Endothelial cell of umbilical vein (primary cell): ENCODE measurements around the gene CARS1. TPM values are rescaled to one million over a fixed set of nuclear protein-coding genes. Genes with fewer than 3 reads are reported as not detected.

Source experiments
- BruUV-seq: library from RNA; stranded (reverse); fragments of 400-500 nt; replicated peaks from 2 replicates; lab custom pipeline; 2021; lab: Mats Ljungman, UMichigan
- CTCF ChIA-PET: fragments of 300-600, 350-600 bp; sonication (Branson Sonifier 250); formaldehyde crosslinking; loops from one replicate; lab custom pipeline; 2021; ENCODE audit warnings: antibody characterized with exemption, inconsistent platforms; lab: Charles Lee
- POLR2A ChIA-PET: fragments of 300-600, 350-600 bp; sonication (Branson Sonifier 250); formaldehyde crosslinking; loops from one replicate; lab custom pipeline; 2021; ENCODE audit warnings: antibody characterized with exemption, inconsistent platforms; lab: Charles Lee
- DNase-seq: peaks from one replicate; pipeline ENCODE4 v3.0.0-alpha.2; 2011; ENCODE audit warnings: low read depth, low spot score
- FAIRE-seq: peaks from 2 replicates; lab custom pipeline; 2011; peaks lifted over from hg19 to GRCh38; lab: Jason Lieb, UNC
- H2AFZ ChIP-seq: 2 replicates; pipeline ENCODE4 v1.6.0; 2012; ENCODE audit warnings: low read depth, low read length, control low read depth, inconsistent platforms
- H3K27ac ChIP-seq: 2 replicates; pipeline ENCODE4 v1.5.1; 2011; ENCODE audit warnings: low read depth, mild to moderate bottlenecking, control low read depth, low read length, moderate library complexity; ENCODE audit not compliant: insufficient read depth
- H3K27me3 ChIP-seq, 2 experiments: 2 replicates each; pipeline versions ENCODE4 v1.6.0 to v1.6.1; 2011; ENCODE audit warnings: low read length in 2 of 2, mixed read lengths in 1 of 2; ENCODE audit not compliant: control insufficient read depth in 2 of 2, insufficient read depth in 2 of 2
- H3K36me3 ChIP-seq, 2 experiments: 2 replicates in 1 of 2; 3 replicates in 1 of 2; pipeline ENCODE4 v1.5.1; 2011; ENCODE audit warnings: low read length in 2 of 2, mild to moderate bottlenecking in 1 of 2, moderate library complexity in 1 of 2; ENCODE audit not compliant: control insufficient read depth in 2 of 2, insufficient read depth in 2 of 2; ENCODE audit errors: extremely low read depth in 1 of 2
- H3K4me1 ChIP-seq: 3 replicates; pipeline ENCODE4 v1.5.1; 2011; ENCODE audit warnings: mild to moderate bottlenecking, low read length; ENCODE audit not compliant: control insufficient read depth, insufficient read depth; ENCODE audit errors: extremely low read depth
- H3K4me2 ChIP-seq: 2 replicates; pipeline ENCODE4 v1.6.1; 2011; ENCODE audit warnings: low read length, control low read depth, mixed read lengths; ENCODE audit not compliant: insufficient read depth
- H3K4me3 ChIP-seq, 3 experiments: fragments of 200-600 bp in 1 of 3; sonication (generic), shearing (Covaris generic) in 1 of 3; replicated peaks in 1 of 3; 2 replicates each; pipeline ENCODE4 v1.5.1; 2011 to 2016; ENCODE audit warnings: control low read depth in 3 of 3, low read length in 3 of 3, mild to moderate bottlenecking in 2 of 3, inconsistent platforms in 1 of 3, low read depth in 1 of 3, moderate library complexity in 1 of 3; ENCODE audit not compliant: insufficient read depth in 1 of 3
- H3K79me2 ChIP-seq: 2 replicates; pipeline ENCODE4 v1.6.0; 2012; ENCODE audit warnings: low read length, inconsistent platforms; ENCODE audit not compliant: control insufficient read depth, insufficient read depth
- H3K9ac ChIP-seq: replicated peaks from 2 replicates; pipeline ENCODE3; 2011; ENCODE audit warnings: low read length, control low read depth; ENCODE audit not compliant: insufficient read depth; ENCODE audit errors: extremely low read depth
- H3K9me1 ChIP-seq: replicated peaks from 3 replicates; pipeline ENCODE4 v1.6.0; 2011; ENCODE audit warnings: mild to moderate bottlenecking, low read length; ENCODE audit not compliant: control insufficient read depth, insufficient read depth; ENCODE audit errors: extremely low read depth
- H3K9me3 ChIP-seq: replicated peaks from 2 replicates; pipeline ENCODE4 v1.5.1; 2012; ENCODE audit warnings: low read length, inconsistent platforms; ENCODE audit not compliant: control insufficient read depth, insufficient read depth
- H4K20me1 ChIP-seq: replicated peaks from 2 replicates; pipeline ENCODE3; 2011; ENCODE audit warnings: mild to moderate bottlenecking, low read length; ENCODE audit not compliant: control insufficient read depth, insufficient read depth; ENCODE audit errors: extremely low read depth
- EZH2 ChIP-seq: IDR thresholded peaks from 2 replicates; pipeline ENCODE4 v1.6.1; 2012; ENCODE audit warnings: borderline replicate concordance, low read depth, mild to moderate bottlenecking, moderate library complexity, low read length, inconsistent platforms; ENCODE audit not compliant: severe bottlenecking
- FOS ChIP-seq: IDR thresholded peaks from 2 replicates; pipeline ENCODE4 v1.6.1; 2011; ENCODE audit warnings: mild to moderate bottlenecking, low read length, moderate library complexity, borderline replicate concordance; ENCODE audit not compliant: insufficient read depth
- GATA2 ChIP-seq: IDR thresholded peaks from 2 replicates; pipeline ENCODE4 v1.7.0; 2011; ENCODE audit warnings: low read depth, mild to moderate bottlenecking, moderate library complexity, mixed read lengths, low read length; ENCODE audit not compliant: insufficient read length, insufficient read depth
- JUN ChIP-seq: IDR thresholded peaks from 2 replicates; pipeline ENCODE4 v1.6.1; 2011; ENCODE audit warnings: borderline replicate concordance, low read depth; ENCODE audit not compliant: insufficient read length, insufficient read depth
- MYC ChIP-seq: IDR thresholded peaks from one replicate; pipeline ENCODE4 v1.6.1; 2011; ENCODE audit warnings: mild to moderate bottlenecking, low read depth, low read length
- POLR2A ChIP-seq: IDR thresholded peaks from 2 replicates; pipeline ENCODE4 v1.6.1; 2012; ENCODE audit warnings: low read depth, mild to moderate bottlenecking, control low read depth, low read length
- POLR2AphosphoS5 ChIP-seq: IDR thresholded peaks from 2 replicates; pipeline ENCODE4 v1.6.1; 2012; ENCODE audit warnings: low read depth, mild to moderate bottlenecking, control low read depth, low read length, moderate library complexity; ENCODE audit not compliant: insufficient read depth
- dilution Hi-C: fragments of 300-500 bp; cut with MboI; formaldehyde crosslinking; loops from one replicate; pipeline ENCODE4 v1.15.0; 2019; ENCODE audit warnings: low sequenced_read_pairs; ENCODE audit not compliant: extremely low pct_ligation_motif_present
- intact Hi-C: fragments of 100-400 bp; cut with micrococcal nuclease; formaldehyde crosslinking; loops from one replicate; pipeline ENCODE4 v1.10.0; 2022
- polyA plus RNA-seq, 4 experiments: library from polyadenylated mRNA; depleted of rRNA in 3 of 4; stranded (reverse) in 3 of 4; unstranded in 1 of 4; fragments of >200 nt; gene quantifications; 2 replicates each; pipeline versions ENCODE4 v1.2.1 to v1.2.3, GENCODE V29; 2011 to 2012; ENCODE audit warnings: missing spikeins in 1 of 4
- total RNA-seq: library from RNA; stranded (reverse); gene quantifications from 2 replicates; pipeline ENCODE4 v1.2.3, GENCODE V29; 2021
- TF ChIP-seq, protein P1 (sequence below): IDR thresholded peaks from 2 replicates; pipeline ENCODE4 v1.6.1; 2011; ENCODE audit not compliant: insufficient read depth, insufficient read length
- TF ChIP-seq, protein P2 (sequence below), 2 donors: IDR thresholded peaks; 1 replicate in 1 of 2; 2 replicates in 1 of 2; pipeline ENCODE4 v1.5.1; 2011; ENCODE audit warnings: low read length in 2 of 2, mild to moderate bottlenecking in 2 of 2, moderate library complexity in 2 of 2, control low read depth in 1 of 2, inconsistent platforms in 1 of 2, low read depth in 1 of 2; ENCODE audit not compliant: insufficient read depth in 1 of 2; ENCODE audit errors: extremely low read depth in 1 of 2

CARS1 gene
- total and polyA plus RNA-seq, 2 donors (not counting 3 experiments of a cell fraction or from before 2014, with no cell fraction given), result 43.5 to 66.2 TPM

DNA sequence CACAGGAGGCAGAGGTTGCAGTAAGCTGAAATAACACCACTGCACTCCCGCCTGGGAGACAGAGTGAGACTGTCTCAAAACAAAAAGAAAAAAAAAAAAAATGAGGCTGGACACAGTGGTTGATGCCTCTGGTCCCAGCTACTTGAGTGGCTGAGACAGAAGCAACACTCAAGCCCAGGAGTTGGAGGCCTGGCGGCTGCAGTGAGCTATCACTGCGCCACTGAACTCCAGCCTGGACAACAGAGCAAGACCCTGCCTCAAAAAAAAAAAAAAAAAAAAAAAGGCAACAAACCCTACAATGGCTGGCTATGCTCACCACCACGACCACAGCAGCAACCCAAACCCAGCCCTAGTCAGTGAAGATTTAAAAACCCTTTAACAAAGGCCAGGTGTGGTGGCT lies 73.3 kb downstream of the CARS1 start:
- CTCF ChIA-PET, result interaction anchor here (1.3 to 1.5 kb wide), 2 partner anchors 9 to 106 kb away, joined by 3 read pairs; no protein-coding TSS in a partner anchor
- H3K4me1 ChIP-seq, result peaks cover 12% of the 10 kb centered on the region
- TF ChIP-seq MYC (no peak), GATA2 (no peak), JUN (no peak), POLR2AphosphoS5 (no peak), POLR2A (no peak), FOS (no peak), EZH2 (no peak)
- TF ChIP-seq, protein P1, sequence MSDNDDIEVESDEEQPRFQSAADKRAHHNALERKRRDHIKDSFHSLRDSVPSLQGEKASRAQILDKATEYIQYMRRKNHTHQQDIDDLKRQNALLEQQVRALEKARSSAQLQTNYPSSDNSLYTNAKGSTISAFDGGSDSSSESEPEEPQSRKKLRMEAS, result no peak
- TF ChIP-seq, protein P2, sequence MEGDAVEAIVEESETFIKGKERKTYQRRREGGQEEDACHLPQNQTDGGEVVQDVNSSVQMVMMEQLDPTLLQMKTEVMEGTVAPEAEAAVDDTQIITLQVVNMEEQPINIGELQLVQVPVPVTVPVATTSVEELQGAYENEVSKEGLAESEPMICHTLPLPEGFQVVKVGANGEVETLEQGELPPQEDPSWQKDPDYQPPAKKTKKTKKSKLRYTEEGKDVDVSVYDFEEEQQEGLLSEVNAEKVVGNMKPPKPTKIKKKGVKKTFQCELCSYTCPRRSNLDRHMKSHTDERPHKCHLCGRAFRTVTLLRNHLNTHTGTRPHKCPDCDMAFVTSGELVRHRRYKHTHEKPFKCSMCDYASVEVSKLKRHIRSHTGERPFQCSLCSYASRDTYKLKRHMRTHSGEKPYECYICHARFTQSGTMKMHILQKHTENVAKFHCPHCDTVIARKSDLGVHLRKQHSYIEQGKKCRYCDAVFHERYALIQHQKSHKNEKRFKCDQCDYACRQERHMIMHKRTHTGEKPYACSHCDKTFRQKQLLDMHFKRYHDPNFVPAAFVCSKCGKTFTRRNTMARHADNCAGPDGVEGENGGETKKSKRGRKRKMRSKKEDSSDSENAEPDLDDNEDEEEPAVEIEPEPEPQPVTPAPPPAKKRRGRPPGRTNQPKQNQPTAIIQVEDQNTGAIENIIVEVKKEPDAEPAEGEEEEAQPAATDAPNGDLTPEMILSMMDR (IDR thresholded peaks at IDR 0.05; ENCODE audit: extremely low read depth in 1 of 2, insufficient read depth in 1 of 2, low read depth in 1 of 2, low read length in 2 of 2), result no peak
- dilution Hi-C loops, result no loop called here
- no peak overlapping the region for H3K27ac ChIP-seq
- no TSS peak for BruUV-seq
- no peak overlapping the region for H3K4me3 ChIP-seq
- H3K9ac ChIP-seq, result no peak overlapping the region
- H3K27me3 ChIP-seq, result no peaks in the 10 kb centered on the region
- no peak overlapping the region for H2AFZ ChIP-seq
- H3K36me3 ChIP-seq, result peaks cover 0 to under 1% of the 10 kb centered on the region in 2 experiments
- peaks cover 7% of the 10 kb centered on the region for H4K20me1 ChIP-seq
- no peaks in the 10 kb centered on the region for H3K9me3 ChIP-seq
- H3K79me2 ChIP-seq, result peaks cover 96% of the 10 kb centered on the region
- intact Hi-C loops, result no loop called here
- DNase-seq (no peak), FAIRE-seq (no peak)
- POLR2A ChIA-PET, result no interaction called here
- no peaks in the 10 kb centered on the region for H3K9me1 ChIP-seq
- no peak overlapping the region for H3K4me2 ChIP-seq
